Measurements from ENCODE around the gene MGP.

GRCh38 chr12:14850929-14851663 is 34.6 kb downstream of the MGP start:
- TF ChIP-seq CTCF (IDR thresholded peaks at IDR 0.05): no peak
- no peak for TF ChIP-seq ZFX (IDR thresholded peaks at IDR 0.05; ENCODE audit: borderline replicate concordance)

Measured in 22Rv1 (cell line).